GM12878 (cell line): ENCODE measurements around the gene DSTYK. TPM values are rescaled to one million over a fixed set of nuclear protein-coding genes. Genes with fewer than 3 reads are reported as not detected.

Experiments used
- ATAC-seq: fragments of 200-7000 bp; cut with Tn5 transposase; 3 replicates; pipeline ENCODE4 v1.9.1; 2020; ENCODE audit warnings: mild to moderate bottlenecking, moderate library complexity
- BruUV-seq: library from RNA; stranded (reverse); fragments of 400-500 nt; replicated peaks from 2 replicates; lab custom pipeline; 2021; lab: Mats Ljungman, UMichigan
- CTCF ChIA-PET: fragments of 300-600 bp; sonication (Branson Sonifier 250); formaldehyde crosslinking; extraction: SDS; loops from one replicate; lab custom pipeline; 2021; ENCODE audit warnings: inconsistent platforms; lab: Yijun Ruan, JAX
- POLR2A ChIA-PET: fragments of 350-600 bp; formaldehyde crosslinking; extraction: SDS; loops from one replicate; lab custom pipeline; 2021; ENCODE audit warnings: inconsistent platforms; lab: Charles Lee
- RAD21 ChIA-PET: fragments of 300-600 bp; sonication (Branson Sonifier 250); formaldehyde crosslinking; loops from one replicate; lab custom pipeline; 2023; ENCODE audit warnings: antibody characterized with exemption; ENCODE audit not compliant: unreplicated experiment; lab: Charles Lee
- SMC1A ChIA-PET: fragments of 300-600 bp; sonication (Branson Sonifier 250); formaldehyde crosslinking; loops from one replicate; lab custom pipeline; 2023; ENCODE audit not compliant: unreplicated experiment, uncharacterized antibody; lab: Charles Lee
- DNase-seq: peaks from one replicate; pipeline ENCODE4 v3.0.0-alpha.2; 2011; ENCODE audit warnings: low read depth, low spot score
- FAIRE-seq: peaks from 3 replicates; lab custom pipeline; 2011; peaks lifted over from hg19 to GRCh38; lab: Jason Lieb, UNC
- H2AFZ ChIP-seq: 2 replicates; pipeline ENCODE4 v1.6.0; 2011; ENCODE audit warnings: low read depth, low read length, control low read depth; ENCODE audit not compliant: control insufficient read depth
- H3K27ac ChIP-seq: 2 replicates; pipeline ENCODE4 v1.5.1; 2011; ENCODE audit warnings: control low read depth; ENCODE audit not compliant: control insufficient read depth, insufficient read depth
- H3K27me3 ChIP-seq, 2 experiments: replicated peaks in 1 of 2; 2 replicates each; pipeline versions ENCODE4 v1.6.0 to v1.6.1; 2011; ENCODE audit warnings: low read length in 1 of 2; ENCODE audit not compliant: control insufficient read depth in 2 of 2, insufficient read depth in 2 of 2
- H3K36me3 ChIP-seq, 2 experiments: 2 replicates each; pipeline ENCODE4 v1.5.1; 2011; ENCODE audit warnings: low read length in 1 of 2; ENCODE audit not compliant: control insufficient read depth in 2 of 2, insufficient read depth in 2 of 2
- H3K4me1 ChIP-seq: 2 replicates; pipeline ENCODE4 v1.6.1; 2011; ENCODE audit warnings: mild to moderate bottlenecking, low read length, moderate library complexity, mixed read lengths; ENCODE audit not compliant: control insufficient read depth, insufficient read depth
- H3K4me2 ChIP-seq: 2 replicates; pipeline ENCODE4 v1.6.0; 2011; ENCODE audit warnings: control low read depth; ENCODE audit not compliant: control insufficient read depth, insufficient read depth
- H3K4me3 ChIP-seq: fragments of 200-600 bp; sonication (generic); 2 replicates; pipeline ENCODE4 v1.5.1; 2016
- H3K79me2 ChIP-seq: 2 replicates; pipeline ENCODE4 v1.6.0; 2011; ENCODE audit warnings: low read length; ENCODE audit not compliant: control insufficient read depth, insufficient read depth
- H3K9ac ChIP-seq: 2 replicates; pipeline ENCODE4 v1.8.0; 2011; ENCODE audit warnings: low read length, control low read depth, mixed read lengths; ENCODE audit not compliant: control insufficient read depth, insufficient read depth
- H3K9me3 ChIP-seq: replicated peaks from 3 replicates; pipeline ENCODE4 v1.5.1; 2011; ENCODE audit warnings: mild to moderate bottlenecking, low read length; ENCODE audit not compliant: control insufficient read depth, insufficient read depth
- H4K20me1 ChIP-seq: 2 replicates; pipeline ENCODE4 v1.6.0; 2011; ENCODE audit not compliant: control insufficient read depth, insufficient read depth
- BHLHE40 ChIP-seq, 2 experiments: fragments of 450-650 bp in 1 of 2; IDR thresholded peaks; 2 replicates each; pipeline ENCODE4 v1.6.1; 2011 to 2017; ENCODE audit warnings: low read depth in 2 of 2, borderline replicate concordance in 1 of 2, improper control_type of control experiment in 1 of 2, low read length in 1 of 2, mild to moderate bottlenecking in 1 of 2
- FOXM1 ChIP-seq: IDR thresholded peaks from 2 replicates; pipeline ENCODE4 v1.6.1; 2012; ENCODE audit warnings: low read depth, mild to moderate bottlenecking, inconsistent platforms, low read length, moderate library complexity
- JUNB ChIP-seq: IDR thresholded peaks from 2 replicates; pipeline ENCODE4 v1.6.1; 2016; ENCODE audit warnings: antibody characterized with exemption, mild to moderate bottlenecking
- KDM1A ChIP-seq: fragments of 200-600 bp; sonication (generic); IDR thresholded peaks from 2 replicates; pipeline ENCODE4 v1.6.1; 2016; ENCODE audit warnings: borderline replicate concordance
- MLLT1 ChIP-seq: fragments of 450-650 bp; IDR thresholded peaks from 2 replicates; pipeline ENCODE4 v1.6.1; 2016; ENCODE audit warnings: mild to moderate bottlenecking
- NFXL1 ChIP-seq: fragments of 450-650 bp; IDR thresholded peaks from 2 replicates; pipeline ENCODE4 v1.6.1; 2017; ENCODE audit warnings: antibody characterized with exemption, mild to moderate bottlenecking, borderline replicate concordance
- NR2C2 ChIP-seq: IDR thresholded peaks from 2 replicates; pipeline ENCODE4 v1.6.1; 2011; ENCODE audit warnings: borderline replicate concordance, low read depth; ENCODE audit not compliant: control insufficient read depth, insufficient read length
- PAX8 ChIP-seq: fragments of 450-650 bp; IDR thresholded peaks from 2 replicates; pipeline ENCODE4 v1.6.1; 2017; ENCODE audit warnings: mild to moderate bottlenecking, moderate library complexity
- PML ChIP-seq: IDR thresholded peaks from 2 replicates; pipeline ENCODE4 v1.6.1; 2012; ENCODE audit warnings: low read length, inconsistent platforms
- POLR2A ChIP-seq: IDR thresholded peaks from 2 replicates; pipeline ENCODE4 v1.6.1; 2011; ENCODE audit warnings: low read depth, mild to moderate bottlenecking, low read length
- SRF ChIP-seq, 2 experiments: IDR thresholded peaks; 2 replicates each; pipeline ENCODE4 v1.6.1; 2011; ENCODE audit warnings: low read depth in 2 of 2, low read length in 2 of 2, mild to moderate bottlenecking in 1 of 2, moderate library complexity in 1 of 2
- TAF1 ChIP-seq: IDR thresholded peaks from 2 replicates; pipeline ENCODE4 v1.6.1; 2011; ENCODE audit warnings: mild to moderate bottlenecking, low read depth, low read length, borderline replicate concordance
- TCF12 ChIP-seq: IDR thresholded peaks from 2 replicates; pipeline ENCODE4 v1.6.1; 2011; ENCODE audit warnings: low read depth, mild to moderate bottlenecking, low read length
- TCF7 ChIP-seq: IDR thresholded peaks from 2 replicates; pipeline ENCODE4 v1.6.1; 2014; ENCODE audit warnings: antibody characterized with exemption, borderline replicate concordance
- ZNF24 ChIP-seq: fragments of 450-650 bp; IDR thresholded peaks from 2 replicates; pipeline ENCODE4 v1.6.1; 2017; ENCODE audit warnings: antibody characterized with exemption, mild to moderate bottlenecking
- WGBS: methylation state at CpG from one replicate; pipeline ENCODE4 v1.1.6; 2016; ENCODE audit warnings: low lambda C conversion rate; ENCODE audit not compliant: insufficient replicate concordance, insufficient coverage; ENCODE audit errors: missing lambda C conversion rate; 5-methylcytosine and 5-hydroxymethylcytosine counted together
- in situ Hi-C: fragments of 300-500 bp; cut with MboI; formaldehyde crosslinking; loops from 9 replicates; pipeline ENCODE4 v1.14.3; 2018; ENCODE audit warnings: mixed read lengths
- intact Hi-C: fragments of 100-400 bp; cut with micrococcal nuclease; formaldehyde crosslinking; loops from one replicate; pipeline ENCODE4 v1.14.2; 2022; ENCODE audit not compliant: unreplicated experiment
- polyA plus RNA-seq, 11 experiments: library from polyadenylated mRNA; depleted of rRNA in 4 of 11; unstranded in 6 of 11; stranded (reverse) in 5 of 11; fragments of >200 nt; fragmentation: Nextera tagmentation in 4 of 11; fragmentation: Illumina TruSeq in 1 of 11; extraction: Ambion mirVana in 4 of 11; extraction: Trizol in 1 of 11; gene quantifications; 1 replicate in 1 of 11; 2 replicates in 10 of 11; pipeline versions ENCODE4 v1.2.1 to v1.2.3, GENCODE V29; 2011 to 2016; ENCODE audit warnings: inconsistent platforms in 2 of 11, missing spikeins in 2 of 11, low read depth in 1 of 11
- total RNA-seq, 4 experiments: library from RNA; depleted of rRNA in 3 of 4; stranded (reverse); fragments of >200 nt in 3 of 4; fragmentation: Illumina TruSeq in 1 of 4; extraction: Trizol in 1 of 4; gene quantifications; 2 replicates each; pipeline versions ENCODE4 v1.2.1 to v1.2.3, GENCODE V29; 2013 to 2021

DSTYK gene
- total and polyA plus RNA-seq, 10 of the 15 experiments (the other 5 are each of a cell fraction or from before 2014, with no cell fraction given) = 2.7 to 5.5 (median 3.6) TPM

DNA sequence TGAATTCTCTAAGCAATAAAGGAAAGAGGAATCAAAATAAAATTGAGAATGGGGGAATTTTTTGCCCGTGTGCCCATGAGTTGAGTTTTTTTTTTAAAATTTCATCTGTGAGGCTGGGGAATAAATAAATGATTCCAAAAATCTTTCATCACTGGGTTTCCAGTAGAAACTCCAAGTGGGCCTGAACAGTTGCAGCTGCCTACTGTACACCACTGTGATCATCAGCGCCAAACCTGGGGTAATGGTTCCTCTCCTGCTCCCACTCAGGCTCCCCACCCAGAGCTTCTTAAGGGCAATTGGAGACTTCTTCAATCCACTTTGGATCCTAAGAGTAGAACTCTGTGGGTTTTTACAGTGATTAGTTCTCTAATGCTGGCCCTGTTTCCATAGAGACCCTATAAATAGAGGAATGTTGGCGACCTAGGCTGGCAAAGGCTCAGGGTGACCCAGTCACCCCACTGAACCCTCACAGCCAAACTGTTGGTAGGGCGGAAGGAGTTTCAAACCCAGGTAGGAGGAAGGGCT lies 25.5 kb upstream of the DSTYK start:
- BruUV-seq = no TSS peak
- POLR2A ChIA-PET = interaction anchor here (1.5 to 3.1 kb wide), 3 partner anchors 8 to 51 kb away, joined by 4 to 20 read pairs (median 11); no protein-coding TSS in a partner anchor
- in situ Hi-C loops = no loop called here

More for the DNA sequence above, 25.5 kb upstream of the DSTYK start:
- RAD21 ChIA-PET = interaction anchor here (0.9 to 24.5 kb wide), 7 partner anchors 9 to 88 kb away, joined by 3 to 728 read pairs (median 4); partner anchors contain the start of gene TMCC2
- no peak overlapping the region for H3K4me3 ChIP-seq
- TF ChIP-seq SRF (IDR thresholded peaks at IDR 0.05; ENCODE audit: low read depth in 2 of 2, low read length in 2 of 2) (no peak), JUNB (no peak), FOXM1 (no peak), TAF1 (no peak), TCF7 (no peak), POLR2A (no peak), TCF12 (no peak), NFXL1 (no peak), NR2C2 (no peak), BHLHE40 (IDR thresholded peaks at IDR 0.05; ENCODE audit: borderline replicate concordance in 1 of 2, low read depth in 2 of 2, low read length in 1 of 2) (no peak), MLLT1 (no peak), KDM1A (no peak), PAX8 (no peak), PML (no peak), ZNF24 (no peak)
- TF ChIP-seq, all 136 proteins: peak for 0
- ATAC-seq = no peak
- H3K9ac ChIP-seq = no peak overlapping the region
- 56% methylated on average over 4 of the region's 4 CpGs for WGBS
- H2AFZ ChIP-seq = no peak overlapping the region
- no peak for FAIRE-seq
- no peak overlapping the region for H3K27ac ChIP-seq
- H3K4me2 ChIP-seq = no peak overlapping the region
- no peaks in the 10 kb centered on the region for H3K79me2 ChIP-seq
- SMC1A ChIA-PET = interaction anchor here (1.3 to 11.7 kb wide), 5 partner anchors 8 to 88 kb away, joined by 5 to 154 read pairs (median 15); partner anchors contain the start of gene TMCC2
- no peaks in the 10 kb centered on the region for H3K9me3 ChIP-seq
- no peaks in the 10 kb centered on the region for H4K20me1 ChIP-seq
- no peaks in the 10 kb centered on the region for H3K36me3 ChIP-seq
- intact Hi-C loops = no loop called here
- peaks cover 24% of the 10 kb centered on the region for H3K4me1 ChIP-seq
- no peaks in the 10 kb centered on the region; a peak in 1 of 4 replicates for H3K27me3 ChIP-seq
- no peak for DNase-seq
- CTCF ChIA-PET = interaction anchor here (0.6 to 19.1 kb wide), 9 partner anchors 8 to 175 kb away, joined by 3 to 836 read pairs (median 3); partner anchors contain the start of gene TMCC2
